Adrenal gland (tissue), 12 donors: ENCODE data around the gene KIAA1958. TPM values are rescaled to one million over a fixed set of nuclear protein-coding genes. Genes with fewer than 3 reads are reported as not detected.

Experiments
- DNase-seq, 7 donors: peaks; one replicate each; pipeline ENCODE4 v3.0.0-alpha.2; 2019 to 2020
- H3K27ac ChIP-seq, 5 donors: fragments of 200-600 bp; sonication (generic) in 4 of 5; 1 replicate in 3 of 5; 2 replicates in 2 of 5; pipeline versions ENCODE4 v1.5.1 to v1.8.0; 2016 to 2020; ENCODE audit warnings: mild to moderate bottlenecking in 1 of 5
- H3K27me3 ChIP-seq: fragments of 200-600 bp; 2 replicates; pipeline ENCODE4 v1.8.0; 2021
- H3K36me3 ChIP-seq, 2 donors: fragments of 200-600 bp; replicated peaks in 1 of 2; 1 replicate in 1 of 2; 2 replicates in 1 of 2; pipeline versions ENCODE4 v1.5.1 to v1.8.0; 2018 to 2022
- H3K4me1 ChIP-seq, 2 donors: fragments of 200-600 bp; replicated peaks in 1 of 2; 1 replicate in 1 of 2; 2 replicates in 1 of 2; pipeline versions ENCODE4 v1.5.1 to v1.8.0; 2018 to 2021
- H3K4me3 ChIP-seq, 4 donors: fragments of 200-600 bp; sonication (generic) in 3 of 4; one replicate each; pipeline ENCODE4 v1.5.1; 2016 to 2018
- H3K9me3 ChIP-seq, 3 donors: fragments of 200-600 bp; sonication (generic) in 1 of 3; replicated peaks in 1 of 3; 1 replicate in 2 of 3; 2 replicates in 1 of 3; pipeline versions ENCODE4 v1.5.1 to v1.8.0; 2016 to 2021
- POLR2A ChIP-seq, 2 donors: fragments of 450-650 bp; IDR thresholded peaks; one replicate each; pipeline ENCODE4 v1.6.1; 2017; ENCODE audit warnings: antibody characterized with exemption in 2 of 2, mild to moderate bottlenecking in 2 of 2, moderate library complexity in 1 of 2
- WGBS, 4 donors: extraction: QIAGEN DNeasy Blood & Tissue Kit in 2 of 4; methylation state at CpG; one replicate each; pipeline versions ENCODE4 v1.1.5 to v1.1.7; 2013 to 2017; 5-methylcytosine and 5-hydroxymethylcytosine counted together
- intact Hi-C, 2 donors: fragments of 100-400 bp; cut with DNase I; formaldehyde crosslinking; loops; one replicate each; pipeline versions ENCODE4 v1.14.1 to v1.15.0; 2022 to 2023
- polyA plus RNA-seq, 3 donors: library from polyadenylated mRNA; stranded (reverse); fragments of 200-250 nt in 2 of 3; fragments of 350-450 nt in 1 of 3; fragmentation: Illumina TruSeq in 1 of 3; extraction: RNeasy Lipid Tissue Mini Kit (QIAGEN cat#74804) in 1 of 3; gene quantifications; one replicate each; pipeline ENCODE4 v1.2.3, GENCODE V29; 2013 to 2014
- total RNA-seq, 9 donors: library from RNA; depleted of rRNA in 4 of 9; stranded (reverse); fragments of >200 nt in 4 of 9; fragments of 120-200 nt in 1 of 9; fragmentation: NEBNext Ultra II Directional in 1 of 9; extraction: Animal tissue kit (Norgen Biotek cat#: 25700) in 1 of 9; gene quantifications; one replicate each; pipeline versions ENCODE4 v1.1.0 to v1.2.4, GENCODE V29; 2013 to 2023
- TF ChIP-seq, protein P1 (sequence below), 6 experiments: fragments of 450-650 bp in 4 of 6; fragments of 200-600 bp in 2 of 6; sonication (generic) in 1 of 6; IDR thresholded peaks; 1 replicate in 5 of 6; 2 replicates in 1 of 6; pipeline versions ENCODE4 v1.5.1 to v1.8.0; 2016 to 2021; ENCODE audit warnings: antibody characterized with exemption in 6 of 6, mild to moderate bottlenecking in 2 of 6, moderate library complexity in 1 of 6
- donor health status: healthy with polysubstance abuse.
- donor health status: Bipolar disorder and iron deficiency.
- donor health status: DM: yes; HTN: yes; CAD: no.
- donor health status: DM: no; HTN: no; CAD: no.
- donor health status: DM: no; HTN: no; CAD: no.
- donor health status: DM: yes; HTN: yes; CAD: no.

The KIAA1958 gene
- total and polyA plus RNA-seq, 12 donors = 3.5 to 67.2 (median 30.0) TPM

DNA sequence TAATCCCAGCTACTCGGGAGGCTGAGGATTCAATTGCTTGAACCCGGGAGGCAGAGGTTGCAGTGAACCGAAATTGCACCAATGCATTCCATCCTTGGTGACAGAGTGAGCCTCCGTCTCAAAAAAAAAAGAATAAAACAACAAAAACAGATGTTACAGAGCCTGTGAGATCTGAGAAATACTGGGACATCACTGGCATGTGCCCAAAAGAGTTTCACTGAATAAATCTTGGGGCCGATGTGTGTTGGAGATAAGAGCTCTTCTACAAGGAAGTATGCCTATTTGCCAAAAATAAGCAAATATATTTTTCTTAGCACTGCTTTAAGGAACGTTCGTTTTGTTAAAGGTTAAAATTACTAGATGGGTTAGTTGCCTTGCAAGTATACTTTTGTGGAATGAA, 55.1 kb downstream of the KIAA1958 start:
- WGBS, 4 donors = 18 to 22% (median 18%) methylated on average over 7 of the region's 7 CpGs
- H3K4me3 ChIP-seq = no peak overlapping the region
- H3K27ac ChIP-seq = peak overlapping the region in 3 of 5 donors; percentile 39 to 69 (median 45)

DNA sequence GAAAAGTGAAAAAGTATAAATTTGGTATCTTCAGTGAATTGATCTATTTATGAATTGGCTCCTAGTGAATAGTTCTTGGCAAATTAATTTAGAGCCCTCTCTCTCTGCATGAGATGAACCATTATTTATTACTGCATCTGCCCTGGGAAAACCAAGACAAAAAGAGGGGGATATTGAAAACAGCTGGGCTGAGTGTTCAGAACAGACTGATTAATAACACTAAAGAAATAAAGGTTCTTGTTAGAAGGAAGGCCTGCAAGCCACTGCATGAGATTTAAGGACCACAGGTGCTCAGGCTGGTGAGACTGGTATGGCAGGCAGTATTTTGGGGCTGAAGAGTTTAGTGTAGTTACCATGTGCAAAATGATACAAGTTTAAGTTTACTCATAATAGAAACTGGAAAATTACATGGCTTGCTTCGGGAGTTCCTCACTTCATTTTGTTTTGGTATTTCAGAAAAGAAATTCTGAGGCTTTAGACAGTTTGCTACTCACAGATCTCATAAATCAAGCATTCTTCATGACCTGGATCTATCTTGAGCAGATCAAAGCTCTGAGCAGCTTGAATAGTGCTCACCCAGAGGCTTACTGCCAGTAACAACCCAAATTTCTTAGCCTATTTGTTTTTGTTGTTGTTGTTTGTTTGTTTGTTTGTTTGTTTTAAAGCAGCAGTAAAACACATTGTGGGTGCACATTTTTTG, 56.1 kb downstream of the KIAA1958 start:
- WGBS, 4 donors = 32 to 58% (median 49%) methylated on average over 1 of the region's 1 CpG
- Histone ChIP-seq H3K27me3 (no peaks in the 10 kb centered on the region), H3K27ac (peak overlapping the region in 3 of 5 donors; percentile 28 to 54 (median 40)), H3K36me3 (no peaks in the 10 kb centered on the region), H3K9me3 (no peaks in the 10 kb centered on the region), H3K4me1 (peaks cover 52 to 69% of the 10 kb centered on the region in 2 donors), H3K4me3 (no peak overlapping the region)
- DNase-seq = no peak
- no peak for TF ChIP-seq POLR2A (IDR thresholded peaks at IDR 0.05)
- TF ChIP-seq, protein P1, sequence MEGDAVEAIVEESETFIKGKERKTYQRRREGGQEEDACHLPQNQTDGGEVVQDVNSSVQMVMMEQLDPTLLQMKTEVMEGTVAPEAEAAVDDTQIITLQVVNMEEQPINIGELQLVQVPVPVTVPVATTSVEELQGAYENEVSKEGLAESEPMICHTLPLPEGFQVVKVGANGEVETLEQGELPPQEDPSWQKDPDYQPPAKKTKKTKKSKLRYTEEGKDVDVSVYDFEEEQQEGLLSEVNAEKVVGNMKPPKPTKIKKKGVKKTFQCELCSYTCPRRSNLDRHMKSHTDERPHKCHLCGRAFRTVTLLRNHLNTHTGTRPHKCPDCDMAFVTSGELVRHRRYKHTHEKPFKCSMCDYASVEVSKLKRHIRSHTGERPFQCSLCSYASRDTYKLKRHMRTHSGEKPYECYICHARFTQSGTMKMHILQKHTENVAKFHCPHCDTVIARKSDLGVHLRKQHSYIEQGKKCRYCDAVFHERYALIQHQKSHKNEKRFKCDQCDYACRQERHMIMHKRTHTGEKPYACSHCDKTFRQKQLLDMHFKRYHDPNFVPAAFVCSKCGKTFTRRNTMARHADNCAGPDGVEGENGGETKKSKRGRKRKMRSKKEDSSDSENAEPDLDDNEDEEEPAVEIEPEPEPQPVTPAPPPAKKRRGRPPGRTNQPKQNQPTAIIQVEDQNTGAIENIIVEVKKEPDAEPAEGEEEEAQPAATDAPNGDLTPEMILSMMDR (IDR thresholded peaks at IDR 0.05) = no peak
- intact Hi-C loops = loop anchor here in 1 of 2 donors (10.0 kb wide), 1 partner anchor 48 kb away; no protein-coding TSS in a partner anchor

More for the DNA sequence above, 55.1 kb downstream of the KIAA1958 start:
- Histone ChIP-seq H3K4me1 (peaks cover 42 to 59% of the 10 kb centered on the region in 2 donors), H3K36me3 (no peaks in the 10 kb centered on the region), H3K27me3 (no peaks in the 10 kb centered on the region), H3K9me3 (no peaks in the 10 kb centered on the region)
- peak; percentile 55 to 90 (median 83) for DNase-seq
- TF ChIP-seq POLR2A (IDR thresholded peaks at IDR 0.05) = no peak
- TF ChIP-seq, protein P1 (IDR thresholded peaks at IDR 0.05) = no peak
- intact Hi-C loops = loop anchor here in 1 of 2 donors (10.0 kb wide), 1 partner anchor 47 kb away; no protein-coding TSS in a partner anchor

DNA sequence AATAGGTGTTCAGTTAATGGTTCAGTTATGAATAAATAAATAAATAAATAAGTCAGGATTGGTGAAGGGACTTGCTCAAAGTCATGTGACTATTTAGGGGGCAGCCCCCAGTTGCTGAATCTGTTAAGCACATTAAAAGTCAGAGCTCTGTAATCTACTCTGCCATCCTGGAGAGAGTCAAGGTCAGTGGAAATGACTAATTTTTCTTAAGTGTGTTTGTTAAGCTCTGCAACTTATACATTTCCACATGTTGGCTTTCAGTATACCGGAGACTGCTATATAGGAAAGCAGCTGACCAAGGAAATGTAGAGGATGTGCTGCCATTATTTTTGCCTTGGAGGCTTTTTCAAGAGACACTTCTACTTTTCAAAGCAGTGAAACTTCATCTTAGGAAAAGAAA, 57.9 kb downstream of the KIAA1958 start:
- no peaks in the 10 kb centered on the region for H3K36me3 ChIP-seq
- no peaks in the 10 kb centered on the region for H3K27me3 ChIP-seq
- WGBS, 4 donors = 44 to 58% (median 48%) methylated on average over 1 of the region's 1 CpG
- DNase-seq = no peak
- peaks cover 58 to 87% of the 10 kb centered on the region in 2 donors for H3K4me1 ChIP-seq
- no peak for TF ChIP-seq POLR2A (IDR thresholded peaks at IDR 0.05)
- TF ChIP-seq, protein P1 (IDR thresholded peaks at IDR 0.05) = no peak
- no peak overlapping the region for H3K4me3 ChIP-seq
- intact Hi-C loops = loop anchor here in 1 of 2 donors (10.0 kb wide), 1 partner anchor 50 kb away; no protein-coding TSS in a partner anchor
- no peaks in the 10 kb centered on the region for H3K9me3 ChIP-seq
- peak overlapping the region in 2 of 5 donors; percentile 31 to 78 for H3K27ac ChIP-seq

DNA sequence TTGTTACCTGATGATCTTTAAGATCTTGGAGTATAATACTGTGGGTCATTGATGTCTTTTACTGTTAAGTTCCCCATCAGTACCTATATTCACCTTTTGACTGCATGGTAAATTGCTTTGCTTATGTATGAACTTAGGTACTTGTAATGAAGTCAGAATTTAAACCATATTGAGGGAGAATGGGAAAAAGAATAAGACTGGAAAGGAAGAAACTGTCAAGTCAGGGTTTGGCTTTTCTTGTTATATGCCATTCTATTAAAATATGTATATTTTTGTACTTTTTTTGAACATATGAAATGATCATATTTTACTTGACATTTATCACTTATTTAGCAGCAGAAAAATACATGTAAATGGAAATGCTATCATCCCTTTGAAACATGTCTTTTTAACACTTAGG, 58.6 kb downstream of the KIAA1958 start:
- peaks cover 58 to 94% of the 10 kb centered on the region in 2 donors for H3K4me1 ChIP-seq
- no peak for TF ChIP-seq POLR2A (IDR thresholded peaks at IDR 0.05)
- TF ChIP-seq, protein P1 (IDR thresholded peaks at IDR 0.05) = no peak
- no peak for DNase-seq
- no peak overlapping the region for H3K4me3 ChIP-seq
- H3K27me3 ChIP-seq = no peaks in the 10 kb centered on the region
- H3K27ac ChIP-seq = peak overlapping the region in 3 of 5 donors; percentile 31 to 78 (median 50)
- intact Hi-C loops = loop anchor here in 1 of 2 donors (10.0 kb wide), 1 partner anchor 50 kb away; no protein-coding TSS in a partner anchor
- no peaks in the 10 kb centered on the region for H3K36me3 ChIP-seq
- H3K9me3 ChIP-seq = no peaks in the 10 kb centered on the region
